ENCODE data around the gene SLC25A21.

Gene SLC25A21

DNA sequence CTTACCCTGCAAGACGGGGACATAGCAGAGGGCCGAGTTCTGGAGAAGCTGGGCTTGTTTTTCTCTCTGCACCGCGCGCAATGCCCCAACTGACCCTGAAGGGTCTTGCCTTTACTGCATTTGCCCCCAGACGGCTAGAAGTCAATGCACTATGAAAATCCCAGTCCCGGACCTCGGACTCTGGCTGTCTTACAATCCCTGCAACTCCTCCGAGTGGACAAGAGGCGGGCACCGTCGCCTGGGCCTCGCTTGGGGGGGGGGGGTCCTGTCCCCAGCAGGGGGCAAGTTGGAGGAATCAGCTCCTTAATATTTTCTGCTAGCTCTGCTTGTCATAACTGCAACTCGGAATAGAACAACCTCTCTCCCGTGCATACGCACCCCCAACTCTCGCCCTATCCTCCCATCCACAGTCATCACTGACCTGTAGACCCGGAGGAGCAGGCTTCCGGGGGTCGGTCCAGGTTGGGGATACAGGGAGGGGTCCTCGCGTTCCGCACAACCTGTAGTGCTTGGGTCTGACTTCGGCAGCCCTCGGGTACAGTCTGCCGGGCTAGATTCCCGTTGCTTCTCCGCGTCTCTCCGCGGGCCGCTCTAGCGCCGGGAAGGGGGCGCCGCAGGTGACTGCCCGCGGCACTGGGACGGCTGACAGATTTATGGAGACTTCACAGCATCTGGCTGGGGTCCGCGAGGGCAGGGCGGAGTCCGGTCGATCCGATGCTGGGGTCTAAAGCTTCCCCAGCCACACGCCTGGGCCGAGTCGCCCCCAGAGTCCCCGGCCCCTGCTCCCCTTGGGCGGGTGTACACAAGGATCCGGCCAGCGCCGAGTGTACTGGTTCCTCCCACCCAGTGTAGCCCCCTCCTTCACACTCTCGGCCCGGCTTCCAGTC is 514.0 kb downstream of the SLC25A21 start:
- no peak for DNase-seq

DNA sequence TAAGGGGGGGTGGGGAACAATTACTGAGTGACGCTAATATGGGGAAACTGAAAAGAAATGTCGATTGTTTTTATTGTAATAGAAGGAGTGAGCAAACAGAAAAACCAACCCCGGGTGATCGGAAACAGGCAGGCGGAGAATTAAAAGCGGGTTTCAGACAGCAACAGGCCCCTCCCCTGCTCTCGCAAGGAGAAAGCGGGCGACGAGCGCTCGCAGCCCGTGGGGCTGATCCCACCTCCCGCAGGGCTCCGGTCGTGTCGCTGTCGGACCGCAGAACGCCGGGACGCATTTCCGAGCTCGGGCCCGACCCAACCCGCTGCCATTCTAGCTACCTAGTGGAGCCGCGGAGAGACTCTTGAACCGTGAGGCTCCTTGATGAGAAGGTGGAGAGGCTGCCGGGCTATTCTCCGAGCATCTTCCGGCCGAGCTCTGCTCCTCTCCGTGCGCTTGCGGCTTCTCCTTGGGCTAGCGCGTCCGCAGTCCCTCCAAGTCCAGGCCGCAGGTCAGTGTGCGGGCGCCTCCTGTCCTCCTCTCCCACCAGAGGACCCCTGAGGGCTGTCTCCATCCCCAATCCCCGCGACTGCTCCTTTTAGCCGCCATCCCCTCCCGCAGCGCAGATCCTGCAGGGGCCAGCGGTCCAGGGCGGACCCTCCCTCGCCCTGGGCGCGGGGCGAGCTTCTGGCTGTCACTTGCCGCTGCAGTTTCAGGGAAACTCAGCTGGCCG is 514.8 kb downstream of the SLC25A21 start:
- no peak for DNase-seq

DNA sequence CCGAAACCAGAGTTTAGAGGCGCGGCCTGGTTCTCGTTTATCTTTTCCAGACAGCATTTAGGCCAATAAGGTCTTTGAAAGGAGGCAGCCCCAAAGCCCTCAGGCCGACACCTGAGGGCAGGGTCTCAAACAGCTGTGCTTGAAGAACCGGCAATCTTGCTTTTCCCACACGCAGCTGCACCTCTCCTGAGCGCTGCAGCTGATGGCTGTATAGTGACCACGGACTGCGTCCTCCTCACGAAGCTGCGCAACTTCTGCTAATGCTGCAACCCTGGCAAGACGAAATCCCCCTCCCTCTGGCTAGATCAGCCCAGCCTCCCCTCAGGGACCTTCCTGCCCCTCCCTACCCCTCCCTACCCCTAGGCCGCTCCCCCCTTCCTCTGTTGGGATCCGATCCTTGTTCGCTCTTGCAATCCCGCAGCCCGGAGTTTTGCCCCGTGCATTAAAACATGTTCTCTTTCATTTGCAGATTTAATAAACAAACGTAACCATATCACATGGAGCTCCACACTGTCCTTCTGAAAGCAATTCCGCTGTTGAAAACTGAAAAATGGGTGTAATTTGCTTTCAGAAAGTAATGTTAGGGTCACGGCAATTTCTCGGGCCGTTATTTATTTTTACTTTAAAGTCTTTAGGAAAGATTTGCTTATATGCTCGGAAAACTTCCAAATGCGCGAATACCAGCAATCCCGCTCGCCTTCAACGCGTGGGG is 515.6 kb downstream of the SLC25A21 start:
- no peak for DNase-seq

DNA sequence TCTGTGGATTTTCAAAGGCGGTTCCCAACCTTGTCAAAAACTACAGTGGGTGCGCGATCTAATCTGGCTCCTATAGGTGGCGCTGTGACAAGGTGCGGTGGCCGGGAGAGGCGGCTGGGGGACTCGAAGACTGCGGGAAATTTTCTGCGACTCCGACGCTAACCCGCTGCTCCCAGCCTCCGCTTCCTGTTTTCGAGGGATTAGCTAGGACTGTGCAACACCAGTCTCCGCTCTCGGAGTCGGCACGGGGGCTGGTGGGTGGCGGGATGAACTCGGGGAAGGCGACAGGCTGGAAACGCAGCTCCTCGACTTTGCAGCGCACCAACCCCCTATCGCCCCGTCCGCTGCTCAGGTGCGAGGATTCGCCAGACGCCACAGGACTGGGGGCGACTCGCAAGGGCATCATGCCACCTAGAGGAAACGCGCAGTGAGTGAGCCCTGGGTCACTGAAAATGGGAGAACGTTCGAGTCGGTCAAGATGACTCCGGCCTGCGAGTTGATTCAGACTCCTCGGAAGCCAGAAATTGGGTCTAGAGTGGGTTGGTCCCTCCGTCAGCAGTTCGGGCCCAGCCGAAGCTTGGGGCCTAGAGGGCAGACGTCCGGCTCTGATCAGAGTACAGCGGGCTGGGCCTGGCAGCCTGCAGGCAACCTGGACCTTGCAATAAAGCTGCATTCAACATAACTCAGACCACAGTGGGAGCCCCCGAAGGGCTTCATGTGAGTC is 516.3 kb downstream of the SLC25A21 start:
- peak in 1 of 5 experiments; percentile 30 for DNase-seq

DNA sequence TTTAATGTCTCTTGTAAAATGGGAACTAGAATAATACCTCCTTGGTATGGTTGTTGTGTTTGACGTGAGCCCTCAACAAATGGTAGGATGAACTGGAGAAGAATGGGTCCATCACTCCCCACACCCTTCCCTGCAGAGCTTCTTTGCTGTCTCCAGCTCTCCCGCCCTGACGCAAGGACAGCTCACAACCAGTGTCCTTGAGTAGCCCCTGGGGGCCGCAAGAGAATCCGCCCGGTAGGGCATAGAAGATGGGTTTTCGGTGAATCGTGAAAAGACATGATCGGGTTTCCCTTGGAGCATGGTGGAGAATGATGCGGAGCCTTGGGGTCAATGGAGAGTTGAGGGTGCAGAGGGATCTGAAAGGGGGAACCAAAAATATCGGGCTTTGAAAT is 516.8 kb downstream of the SLC25A21 start:
- no peak for DNase-seq

DNA sequence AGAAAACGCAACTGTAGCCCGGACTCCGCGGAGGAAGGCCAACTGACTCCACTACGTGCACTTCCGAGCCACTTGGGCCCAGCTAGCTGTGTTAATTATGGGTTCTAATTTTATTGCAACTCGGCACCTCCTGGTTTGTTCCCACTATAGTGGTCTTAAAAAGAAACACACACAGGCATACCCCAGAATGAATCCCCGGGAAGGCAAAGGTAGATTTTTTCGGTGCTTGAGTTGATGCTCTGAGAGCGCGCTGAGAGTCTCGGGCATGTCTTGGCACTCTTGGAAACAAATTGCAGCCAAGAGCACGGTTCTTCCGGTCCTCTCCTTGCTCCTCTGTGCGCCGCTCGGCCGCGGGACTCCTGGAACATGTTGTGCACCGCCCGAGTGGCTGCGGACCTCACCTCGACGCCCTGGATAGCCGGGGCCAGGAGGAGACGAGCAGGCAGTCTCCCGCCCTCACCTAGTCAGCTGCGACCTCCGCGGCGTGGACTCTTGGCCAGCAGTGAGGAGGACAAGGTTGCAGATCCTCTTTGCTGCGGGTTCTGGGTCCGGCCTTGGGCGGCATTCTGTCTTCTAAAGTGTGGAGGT is 517.5 kb downstream of the SLC25A21 start:
- DNase-seq: no peak

DNA sequence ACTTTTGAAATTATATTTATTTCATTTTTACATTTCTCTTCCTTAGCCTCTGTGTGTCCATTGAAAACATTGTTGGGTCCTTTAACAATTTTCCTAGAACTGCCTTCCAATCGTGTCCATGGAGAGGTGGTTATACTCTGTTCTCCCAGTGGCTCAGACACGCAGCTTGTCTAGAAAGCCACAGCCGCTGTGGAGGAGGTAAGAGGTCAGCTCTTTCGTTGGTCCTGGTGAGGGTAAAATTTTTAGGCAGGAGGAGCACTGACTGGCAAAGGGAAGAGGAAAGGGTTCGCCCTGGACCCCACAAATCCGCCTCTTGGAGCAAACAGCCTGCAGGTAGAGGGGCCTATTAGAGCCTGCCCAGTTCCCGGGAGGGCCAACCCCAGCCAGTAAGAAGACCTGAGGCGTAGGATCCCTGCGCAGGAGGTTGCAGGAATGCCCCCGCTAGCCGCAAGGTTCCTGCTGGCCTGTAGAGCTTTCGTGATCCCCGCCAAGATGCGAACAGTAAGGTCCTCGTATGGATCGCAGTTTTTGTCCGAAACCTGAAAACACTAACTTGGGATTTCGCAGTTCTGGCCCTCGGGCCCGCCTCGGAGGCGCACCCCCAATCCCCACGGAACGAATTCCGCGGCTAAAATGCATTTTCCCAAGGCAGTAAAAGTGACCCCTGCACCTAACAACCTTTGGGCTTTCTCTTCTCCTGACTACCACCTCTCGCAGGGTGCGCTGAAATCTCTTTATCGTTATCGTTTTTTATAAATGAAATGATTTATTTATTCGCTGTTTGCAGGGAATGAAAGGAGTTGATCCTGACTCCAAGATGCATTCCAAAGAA is 518.2 kb downstream of the SLC25A21 start:
- no peak for DNase-seq

DNA sequence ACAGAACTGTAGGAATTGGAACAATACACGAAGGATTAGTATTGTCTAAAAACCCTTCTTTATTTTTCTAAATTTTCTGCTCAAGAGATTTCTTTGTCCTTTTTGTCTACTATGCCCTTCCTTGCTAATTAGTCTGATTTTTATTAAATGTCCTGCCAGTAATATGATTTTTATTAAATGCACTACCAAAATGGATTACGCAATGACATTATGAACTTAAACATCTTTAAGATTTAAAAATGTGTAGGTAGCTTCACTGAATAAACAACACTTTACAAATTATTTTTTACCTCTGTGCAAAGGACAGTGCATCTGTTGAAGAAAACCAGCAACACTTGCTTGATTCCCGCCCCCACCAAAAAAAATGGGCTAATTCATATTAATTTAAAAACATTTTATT is 519.0 kb downstream of the SLC25A21 start:
- DNase-seq: no peak

DNA sequence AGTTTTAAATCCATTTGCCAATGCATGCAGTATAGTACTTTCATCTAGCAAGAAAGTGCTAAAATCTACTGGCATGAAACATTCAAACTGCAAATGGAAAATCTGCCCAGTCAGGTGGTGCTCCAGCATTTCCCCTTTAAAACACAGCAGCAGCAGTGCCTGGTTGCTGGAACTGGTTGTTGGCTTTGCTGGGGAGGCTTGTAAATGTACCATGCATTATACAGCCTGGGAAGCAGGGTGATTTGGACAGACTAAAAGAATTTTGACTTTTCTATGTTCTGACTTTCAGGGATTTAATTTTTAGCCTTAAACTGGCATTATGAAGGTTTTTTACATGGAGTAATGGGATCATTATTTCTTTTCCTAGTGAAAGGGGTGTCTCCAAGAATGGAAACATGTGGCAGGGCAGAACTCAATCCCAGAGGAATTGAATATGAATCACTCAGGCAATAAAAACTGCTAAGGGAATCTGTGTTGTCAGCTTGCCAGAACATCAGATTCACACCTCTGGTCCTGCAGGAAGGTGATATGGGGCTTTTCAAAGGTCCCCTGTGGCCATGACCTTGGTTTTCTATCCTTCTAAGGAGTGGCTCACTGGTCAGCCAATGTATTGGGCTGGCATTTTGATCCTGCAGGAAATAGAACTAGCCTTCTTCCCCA is 519.7 kb downstream of the SLC25A21 start:
- no peak for DNase-seq

DNA sequence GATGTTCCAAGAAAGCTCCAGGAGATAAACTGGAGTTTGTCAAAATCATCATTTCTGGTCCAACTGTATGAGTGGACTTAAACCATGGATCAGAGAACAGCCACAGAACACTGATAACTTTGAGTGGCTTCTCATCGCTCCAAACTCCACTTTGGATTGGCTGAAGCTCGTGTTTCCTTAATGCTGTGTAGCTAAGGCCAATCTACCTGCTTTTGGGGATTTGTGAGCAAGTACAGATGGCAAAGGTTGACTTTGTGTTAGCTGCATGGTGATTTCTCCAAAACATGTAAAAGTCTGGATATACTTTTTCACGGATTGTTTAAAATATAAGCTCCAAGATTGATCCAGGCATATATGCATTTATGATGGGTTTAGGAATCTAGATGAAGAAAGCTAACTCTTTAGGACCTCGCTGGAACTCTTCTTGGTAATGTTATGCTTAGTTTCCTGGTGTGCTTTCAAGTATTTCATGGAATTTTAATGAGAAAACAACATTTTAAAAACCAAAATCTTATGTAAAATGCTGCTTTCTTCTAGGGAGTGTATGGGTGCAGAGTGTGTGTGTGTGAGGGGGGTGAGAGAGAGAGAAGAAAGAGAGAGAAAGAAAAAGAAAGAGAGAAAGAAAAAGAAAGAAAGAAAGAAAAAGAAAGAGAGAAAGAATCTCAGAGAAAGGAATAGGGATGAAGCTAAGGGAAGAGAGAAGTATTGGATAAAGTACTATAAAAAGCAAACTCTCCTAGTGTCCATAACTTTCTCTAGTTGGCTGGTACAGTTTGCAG is 522.3 kb downstream of the SLC25A21 start:
- DNase-seq: no peak

DNA sequence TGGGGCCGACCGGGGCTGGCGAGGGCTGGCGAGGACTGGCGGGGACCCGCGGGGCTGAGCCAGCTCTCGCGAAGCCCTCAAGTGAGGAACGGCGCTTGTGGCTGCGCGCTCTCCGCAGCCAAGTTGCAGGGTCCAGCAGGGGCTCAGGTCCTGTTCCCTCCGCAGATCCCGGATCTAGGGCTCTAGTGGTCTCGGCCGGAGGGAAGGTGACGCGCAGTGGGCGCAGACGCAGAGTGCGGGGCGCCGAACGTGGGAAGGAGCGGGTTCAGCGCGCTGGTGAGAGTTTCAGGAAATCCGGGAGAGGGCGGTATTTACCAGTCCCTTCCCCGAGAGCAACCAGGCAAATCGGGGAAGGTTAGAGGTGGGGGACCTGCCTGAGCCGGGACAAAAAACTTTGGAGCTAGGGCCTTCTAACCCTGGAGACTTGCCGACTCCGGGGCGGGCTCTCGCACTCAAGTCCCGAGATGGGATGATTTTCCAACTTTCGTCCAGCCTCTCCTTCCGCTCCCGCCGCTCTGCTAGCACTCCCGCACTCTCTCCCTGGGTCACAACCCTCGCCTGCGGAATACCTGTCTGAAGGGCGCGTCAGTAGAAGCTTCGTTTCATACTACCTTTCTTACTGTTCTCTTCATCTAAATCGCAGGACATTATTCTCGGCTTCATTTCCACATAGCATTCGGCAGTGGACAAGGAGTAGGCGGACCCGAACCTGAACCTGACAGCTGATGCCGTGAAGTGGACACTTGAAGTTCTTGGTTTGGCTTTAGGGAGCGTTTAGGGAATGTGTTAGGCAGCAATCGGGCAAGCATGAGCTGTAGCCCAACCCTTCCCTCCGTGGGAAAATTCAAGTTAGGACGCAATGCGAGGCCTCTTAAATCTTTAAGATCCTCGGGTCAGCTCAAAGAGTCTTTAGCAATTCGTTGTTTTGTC is 524.3 kb downstream of the SLC25A21 start:
- DNase-seq: no peak

DNA sequence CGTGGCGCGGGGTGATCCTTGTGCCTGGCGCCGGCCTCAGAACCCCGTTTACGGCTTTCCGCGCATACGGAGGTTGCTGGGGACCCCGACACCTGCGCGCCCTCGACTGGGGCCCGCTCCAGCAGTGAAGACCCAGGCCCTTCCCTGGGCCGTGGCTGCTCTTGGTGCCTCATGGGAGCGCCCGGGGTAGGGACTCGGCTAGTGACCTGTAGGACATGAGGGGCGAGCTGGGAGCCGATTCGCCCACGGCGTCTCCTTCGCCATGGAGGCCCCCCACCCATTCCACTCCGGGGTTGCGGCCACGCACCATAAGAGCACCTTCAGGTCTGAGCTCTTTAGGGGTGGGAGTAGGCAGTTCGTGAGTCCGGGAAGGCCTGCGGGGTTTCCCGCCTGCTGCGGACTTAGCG is 525.0 kb downstream of the SLC25A21 start:
- no peak for DNase-seq

DNA sequence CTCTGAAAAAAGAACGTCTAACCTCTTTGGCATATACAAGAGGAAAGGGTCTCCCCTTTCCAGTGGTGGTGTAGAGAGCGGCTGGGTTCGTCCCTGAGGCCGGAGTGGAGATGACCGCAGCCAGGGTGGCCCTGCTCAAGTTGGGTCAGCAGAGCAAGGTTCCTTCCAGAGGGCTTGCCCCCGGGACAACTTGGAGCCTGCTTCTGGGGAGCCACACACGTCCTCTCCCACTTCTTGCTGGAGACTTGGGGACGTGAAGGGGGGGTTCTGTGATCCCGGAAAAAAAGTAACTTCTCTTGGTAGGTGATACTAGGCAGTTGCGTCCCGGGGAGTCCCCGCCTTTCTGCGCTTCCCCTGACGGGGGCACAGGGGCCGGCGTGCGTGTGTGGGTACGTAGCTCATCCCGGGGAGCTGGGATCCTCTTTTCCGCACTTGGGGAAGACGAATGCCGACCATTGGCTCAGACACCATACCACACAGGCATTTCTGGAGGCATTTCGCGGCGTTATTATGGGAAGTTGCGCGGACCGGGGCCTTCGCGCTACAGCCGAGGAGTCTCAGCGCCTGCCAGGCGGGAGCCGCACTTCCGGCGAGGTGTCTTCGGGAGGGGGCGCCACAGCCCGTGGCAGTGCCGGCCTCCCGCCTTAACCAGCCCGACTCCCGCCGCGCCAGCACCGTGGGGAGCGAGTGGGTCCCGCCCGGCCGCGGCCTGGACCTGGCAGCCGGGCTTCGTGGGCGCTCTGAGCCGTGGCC is 525.6 kb downstream of the SLC25A21 start:
- DNase-seq: no peak

DNA sequence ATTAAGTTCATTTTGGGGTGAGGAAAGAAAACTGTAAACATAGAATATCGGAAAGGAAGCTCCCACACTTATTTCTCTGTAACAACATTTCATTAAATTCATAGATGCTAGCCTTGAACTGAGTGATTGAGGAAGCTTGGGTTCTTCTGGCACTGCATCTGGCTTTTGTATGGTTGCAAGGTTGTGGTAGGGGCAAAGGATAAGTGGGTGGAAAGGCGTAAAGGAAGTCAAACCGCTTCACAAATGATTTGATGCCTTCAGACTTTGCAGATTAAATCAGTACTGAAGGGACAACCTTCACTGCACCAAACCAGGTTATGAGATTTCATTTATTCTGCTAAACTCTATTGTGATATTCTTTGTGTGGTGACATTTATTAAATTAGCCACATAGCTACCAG is 538.8 kb downstream of the SLC25A21 start:
- DNase-seq: no peak

All from T-helper 2 cell (primary cell).